Smooth muscle cell (in vitro differentiated cells): ENCODE results near the gene PCSK9. TPM values are rescaled to one million over a fixed set of nuclear protein-coding genes. Genes with fewer than 3 reads are reported as not detected.
A peak's percentile ranks its signal among the peaks of the same experiment; 100 is the strongest.

Experiments used
- DNase-seq: peaks from one replicate; lab custom pipeline; 2025; ENCODE audit not compliant: unreplicated experiment; lab: John Stamatoyannopoulos, UW
- H2AFZ ChIP-seq: fragments of 200-600 bp; sonication (generic); 2 replicates; pipeline ENCODE4 v1.6.0; 2016; ENCODE audit warnings: antibody characterized with exemption, low read depth, mild to moderate bottlenecking
- H3F3A ChIP-seq: fragments of 200-600 bp; sonication (generic); 2 replicates; pipeline ENCODE4 v1.6.0; 2017; ENCODE audit warnings: antibody characterized with exemption, low read depth
- H3K27ac ChIP-seq: fragments of 200-600 bp; sonication (generic); 2 replicates; pipeline ENCODE4 v1.5.1; 2016; ENCODE audit warnings: low read depth, mild to moderate bottlenecking
- H3K27me3 ChIP-seq: fragments of 200-600 bp; sonication (generic); 2 replicates; pipeline ENCODE4 v1.6.1; 2016; ENCODE audit warnings: low read depth, mild to moderate bottlenecking
- H3K36me3 ChIP-seq: fragments of 200-600 bp; sonication (generic); 2 replicates; pipeline ENCODE4 v1.5.1; 2016; ENCODE audit warnings: low read depth
- H3K4me1 ChIP-seq: fragments of 200-600 bp; sonication (generic); 2 replicates; pipeline ENCODE4 v1.5.1; 2016; ENCODE audit warnings: low read depth
- H3K4me2 ChIP-seq: fragments of 200-600 bp; sonication (generic); 2 replicates; pipeline ENCODE4 v1.6.0; 2016; ENCODE audit warnings: mild to moderate bottlenecking
- H3K4me3 ChIP-seq: fragments of 200-600 bp; sonication (generic); 2 replicates; pipeline ENCODE4 v1.5.1; 2016; ENCODE audit warnings: mild to moderate bottlenecking
- H3K79me2 ChIP-seq: fragments of 200-600 bp; sonication (generic); 2 replicates; pipeline ENCODE4 v1.6.0; 2016; ENCODE audit warnings: low read depth, mild to moderate bottlenecking
- H3K9ac ChIP-seq: fragments of 200-600 bp; sonication (generic); 2 replicates; pipeline ENCODE4 v1.6.0; 2016; ENCODE audit warnings: low read depth
- H3K9me3 ChIP-seq: fragments of 200-600 bp; sonication (generic); replicated peaks from 2 replicates; pipeline ENCODE4 v1.5.1; 2016; ENCODE audit warnings: low read depth
- H4K20me1 ChIP-seq: fragments of 200-600 bp; sonication (generic); 2 replicates; pipeline ENCODE4 v1.6.0; 2016; ENCODE audit warnings: low read depth
- WGBS: methylation state at CpG from one replicate; pipeline ENCODE4 v1.1.7; 2016; ENCODE audit warnings: low lambda C conversion rate; 5-methylcytosine and 5-hydroxymethylcytosine counted together
- polyA plus RNA-seq: library from polyadenylated mRNA; unstranded; fragments of >200 nt; fragmentation: Nextera tagmentation; extraction: Ambion mirVana; gene quantifications from 2 replicates; pipeline ENCODE4 v1.2.1, GENCODE V29; 2016
- total RNA-seq: library from RNA; depleted of rRNA; stranded (reverse); fragments of >200 nt; gene quantifications from 2 replicates; pipeline ENCODE4 v1.2.3, GENCODE V29; 2014
- TF ChIP-seq, protein P1 (sequence below): fragments of 200-600 bp; sonication (generic); IDR thresholded peaks from 2 replicates; pipeline ENCODE4 v1.5.1; 2017; ENCODE audit warnings: borderline replicate concordance, mild to moderate bottlenecking, antibody characterized with exemption; ENCODE audit not compliant: insufficient read depth, poor library complexity, severe bottlenecking

PCSK9 gene
- total and polyA plus RNA-seq, 2 experiments from 2014 or later: 0.18 to 0.70 TPM

DNA sequence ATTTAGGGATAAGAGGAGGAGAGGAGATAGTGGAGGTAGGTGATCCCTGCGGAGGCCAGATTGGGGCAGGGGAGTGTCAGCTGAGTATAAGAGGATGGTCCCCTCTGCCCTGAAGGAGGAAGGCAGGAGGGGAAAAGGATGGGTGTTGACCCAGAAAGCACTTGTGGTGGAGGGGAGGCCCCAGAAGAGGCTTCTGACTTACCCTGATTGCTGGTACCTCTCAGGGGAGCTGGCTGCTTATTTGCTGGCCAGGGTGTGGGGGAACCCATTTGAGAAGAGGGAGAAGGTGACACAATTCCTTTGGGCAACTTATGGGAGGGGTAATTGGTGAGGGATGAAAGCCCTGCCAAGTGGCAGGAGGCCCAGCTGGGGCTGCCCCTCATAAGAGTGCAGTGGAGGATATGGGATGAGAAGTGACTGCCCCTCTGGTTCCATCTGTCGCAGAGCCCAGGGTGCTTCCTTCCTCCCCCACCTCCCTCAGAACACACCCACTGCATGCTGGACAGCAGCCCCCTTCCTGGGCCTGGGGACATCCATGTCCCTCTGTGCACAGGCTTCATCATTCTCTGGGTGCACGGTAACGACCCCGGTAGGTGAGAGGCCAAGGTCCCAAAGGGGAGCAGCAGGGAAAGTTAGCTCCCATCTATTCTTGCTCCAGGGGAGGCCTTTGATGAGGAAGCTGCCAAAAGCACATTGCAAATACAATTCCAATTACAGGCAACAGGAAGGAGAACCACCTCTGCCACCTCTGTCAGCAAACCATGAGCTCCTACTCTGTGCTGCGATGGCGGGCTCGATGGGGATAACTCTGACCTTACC is 1.4 kb upstream of the PCSK9 start:
- Histone ChIP-seq H3K27me3 (peaks cover 74% of the 10 kb centered on the region), H3K9ac (no peak overlapping the region), H3K79me2 (no peaks in the 10 kb centered on the region), H2AFZ (no peak overlapping the region), H3K4me3 (no peak overlapping the region), H3K4me1 (peaks cover 11% of the 10 kb centered on the region), H3K9me3 (no peaks in the 10 kb centered on the region), H4K20me1 (no peaks in the 10 kb centered on the region), H3K27ac (no peak overlapping the region), H3K36me3 (no peaks in the 10 kb centered on the region), H3K4me2 (no peak overlapping the region), H3F3A (no peaks in the 10 kb centered on the region)
- DNase-seq: no peak
- WGBS: 94% methylated on average over 8 of the region's 8 CpGs
- TF ChIP-seq, protein P1, sequence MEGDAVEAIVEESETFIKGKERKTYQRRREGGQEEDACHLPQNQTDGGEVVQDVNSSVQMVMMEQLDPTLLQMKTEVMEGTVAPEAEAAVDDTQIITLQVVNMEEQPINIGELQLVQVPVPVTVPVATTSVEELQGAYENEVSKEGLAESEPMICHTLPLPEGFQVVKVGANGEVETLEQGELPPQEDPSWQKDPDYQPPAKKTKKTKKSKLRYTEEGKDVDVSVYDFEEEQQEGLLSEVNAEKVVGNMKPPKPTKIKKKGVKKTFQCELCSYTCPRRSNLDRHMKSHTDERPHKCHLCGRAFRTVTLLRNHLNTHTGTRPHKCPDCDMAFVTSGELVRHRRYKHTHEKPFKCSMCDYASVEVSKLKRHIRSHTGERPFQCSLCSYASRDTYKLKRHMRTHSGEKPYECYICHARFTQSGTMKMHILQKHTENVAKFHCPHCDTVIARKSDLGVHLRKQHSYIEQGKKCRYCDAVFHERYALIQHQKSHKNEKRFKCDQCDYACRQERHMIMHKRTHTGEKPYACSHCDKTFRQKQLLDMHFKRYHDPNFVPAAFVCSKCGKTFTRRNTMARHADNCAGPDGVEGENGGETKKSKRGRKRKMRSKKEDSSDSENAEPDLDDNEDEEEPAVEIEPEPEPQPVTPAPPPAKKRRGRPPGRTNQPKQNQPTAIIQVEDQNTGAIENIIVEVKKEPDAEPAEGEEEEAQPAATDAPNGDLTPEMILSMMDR: no peak

DNA sequence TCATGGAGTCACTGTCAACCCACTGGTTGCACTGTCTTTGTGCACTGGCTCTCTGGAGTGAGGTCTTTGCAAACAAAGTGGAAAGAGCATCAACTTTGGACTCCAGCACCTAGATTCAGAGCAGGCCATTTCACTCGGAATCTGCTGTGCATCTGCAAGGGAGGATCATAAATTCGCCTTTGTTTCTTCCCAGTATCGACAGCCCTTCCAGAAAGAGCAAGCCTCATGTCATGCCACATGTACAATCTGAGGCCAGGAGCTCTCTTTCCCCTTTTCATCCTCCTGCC is 853 bp upstream of the PCSK9 start:
- Histone ChIP-seq H3K4me2 (no peak overlapping the region), H2AFZ (no peak overlapping the region), H3K36me3 (no peaks in the 10 kb centered on the region), H3K4me1 (peaks cover 11% of the 10 kb centered on the region), H3K9me3 (no peaks in the 10 kb centered on the region), H3K9ac (no peak overlapping the region), H3K79me2 (no peaks in the 10 kb centered on the region), H3K27ac (no peak overlapping the region), H3K4me3 (no peak overlapping the region), H4K20me1 (no peaks in the 10 kb centered on the region), H3K27me3 (peaks cover 75% of the 10 kb centered on the region), H3F3A (no peaks in the 10 kb centered on the region)
- TF ChIP-seq, protein P1: no peak
- no peak for DNase-seq
- 91% methylated on average over 3 of the region's 3 CpGs for WGBS

DNA sequence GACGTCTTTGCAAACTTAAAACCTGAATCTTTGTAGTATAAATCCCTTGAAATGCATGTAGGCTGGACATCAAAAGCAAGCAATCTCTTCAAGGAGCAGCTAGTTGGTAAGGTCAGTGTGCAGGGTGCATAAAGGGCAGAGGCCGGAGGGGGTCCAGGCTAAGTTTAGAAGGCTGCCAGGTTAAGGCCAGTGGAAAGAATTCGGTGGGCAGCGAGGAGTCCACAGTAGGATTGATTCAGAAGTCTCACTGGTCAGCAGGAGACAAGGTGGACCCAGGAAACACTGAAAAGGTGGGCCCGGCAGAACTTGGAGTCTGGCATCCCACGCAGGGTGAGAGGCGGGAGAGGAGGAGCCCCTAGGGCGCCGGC is 390 bp upstream of the PCSK9 start:
- 37% methylated on average over 9 of the region's 9 CpGs for WGBS
- H3K4me3 ChIP-seq: peak overlapping the region; percentile 46
- no peaks in the 10 kb centered on the region for H3F3A ChIP-seq
- no peak for DNase-seq
- no peak overlapping the region for H3K27ac ChIP-seq
- H3K9me3 ChIP-seq: no peaks in the 10 kb centered on the region
- no peaks in the 10 kb centered on the region for H4K20me1 ChIP-seq
- no peak overlapping the region for H2AFZ ChIP-seq
- H3K79me2 ChIP-seq: no peaks in the 10 kb centered on the region
- peak overlapping the region; percentile 85 for H3K4me2 ChIP-seq
- H3K27me3 ChIP-seq: peaks cover 75% of the 10 kb centered on the region
- TF ChIP-seq, protein P1: no peak
- H3K36me3 ChIP-seq: no peaks in the 10 kb centered on the region
- no peak overlapping the region for H3K9ac ChIP-seq
- H3K4me1 ChIP-seq: peaks cover 11% of the 10 kb centered on the region
